ENCODE data around the gene ASGR2.

The ASGR2 gene

GRCh38 chr17:7064261-7064660 is 50.4 kb downstream of the ASGR2 start:
- H3K27me3 ChIP-seq (ENCODE audit: insufficient read depth, low read depth) = no peaks in the 10 kb centered on the region
- no peaks in the 10 kb centered on the region for H3K4me1 ChIP-seq (ENCODE audit: low read depth, poor library complexity, severe bottlenecking)
- TF ChIP-seq CTCF (conservative IDR thresholded peaks at IDR 0.05; ENCODE audit: low read depth, low read length) = no peak
- H2AFZ ChIP-seq (ENCODE audit: low read depth) = no peak overlapping the region
- H3K4me3 ChIP-seq (IDR thresholded peaks at IDR 0.05; ENCODE audit: insufficient read depth, low read depth, low read length) = no peak overlapping the region
- H3K36me3 ChIP-seq (ENCODE audit: insufficient read depth) = no peaks in the 10 kb centered on the region
- H3K9ac ChIP-seq = no peak overlapping the region
- H3K27ac ChIP-seq = no peak overlapping the region
- H3K4me2 ChIP-seq = no peak overlapping the region
- H3K79me2 ChIP-seq (ENCODE audit: insufficient read depth, low read depth) = no peaks in the 10 kb centered on the region
- H4K20me1 ChIP-seq (ENCODE audit: insufficient read depth) = no peaks in the 10 kb centered on the region

GRCh38 chr17:7063518-7064094 is 51.0 kb downstream of the ASGR2 start:
- no peak overlapping the region for H3K4me3 ChIP-seq (IDR thresholded peaks at IDR 0.05; ENCODE audit: insufficient read depth, low read depth, low read length)
- H3K4me2 ChIP-seq = no peak overlapping the region
- H2AFZ ChIP-seq (ENCODE audit: low read depth) = no peak overlapping the region
- no peaks in the 10 kb centered on the region for H3K36me3 ChIP-seq (ENCODE audit: insufficient read depth)
- H3K4me1 ChIP-seq (ENCODE audit: low read depth, poor library complexity, severe bottlenecking) = no peaks in the 10 kb centered on the region
- H3K79me2 ChIP-seq (ENCODE audit: insufficient read depth, low read depth) = no peaks in the 10 kb centered on the region
- TF ChIP-seq CTCF (conservative IDR thresholded peaks at IDR 0.05; ENCODE audit: low read depth, low read length) = no peak
- H3K9ac ChIP-seq = no peak overlapping the region
- no peak overlapping the region for H3K27ac ChIP-seq
- no peaks in the 10 kb centered on the region for H3K27me3 ChIP-seq (ENCODE audit: insufficient read depth, low read depth)
- H4K20me1 ChIP-seq (ENCODE audit: insufficient read depth) = no peaks in the 10 kb centered on the region

GRCh38 chr17:7060165-7060891 is 54.3 kb downstream of the ASGR2 start:
- no peak overlapping the region for H3K27ac ChIP-seq
- no peaks in the 10 kb centered on the region for H4K20me1 ChIP-seq (ENCODE audit: insufficient read depth)
- H2AFZ ChIP-seq (ENCODE audit: low read depth) = no peak overlapping the region
- H3K4me2 ChIP-seq = no peak overlapping the region
- H3K4me3 ChIP-seq (IDR thresholded peaks at IDR 0.05; ENCODE audit: insufficient read depth, low read depth, low read length) = no peak overlapping the region
- no peaks in the 10 kb centered on the region for H3K79me2 ChIP-seq (ENCODE audit: insufficient read depth, low read depth)
- no peaks in the 10 kb centered on the region for H3K27me3 ChIP-seq (ENCODE audit: insufficient read depth, low read depth)
- no peaks in the 10 kb centered on the region for H3K36me3 ChIP-seq (ENCODE audit: insufficient read depth)
- no peak overlapping the region for H3K9ac ChIP-seq
- H3K4me1 ChIP-seq (ENCODE audit: low read depth, poor library complexity, severe bottlenecking) = no peaks in the 10 kb centered on the region
- TF ChIP-seq CTCF (conservative IDR thresholded peaks at IDR 0.05; ENCODE audit: low read depth, low read length) = no peak

GRCh38 chr17:7058831-7059447 is 55.7 kb downstream of the ASGR2 start:
- Histone ChIP-seq H3K4me3 (IDR thresholded peaks at IDR 0.05; ENCODE audit: insufficient read depth, low read depth, low read length) (no peak overlapping the region), H3K4me1 (ENCODE audit: low read depth, poor library complexity, severe bottlenecking) (no peaks in the 10 kb centered on the region), H4K20me1 (ENCODE audit: insufficient read depth) (no peaks in the 10 kb centered on the region), H3K27me3 (ENCODE audit: insufficient read depth, low read depth) (no peaks in the 10 kb centered on the region), H3K9ac (no peak overlapping the region), H2AFZ (ENCODE audit: low read depth) (no peak overlapping the region), H3K27ac (no peak overlapping the region), H3K4me2 (no peak overlapping the region), H3K79me2 (ENCODE audit: insufficient read depth, low read depth) (no peaks in the 10 kb centered on the region), H3K36me3 (ENCODE audit: insufficient read depth) (no peaks in the 10 kb centered on the region)
- no peak for TF ChIP-seq CTCF (conservative IDR thresholded peaks at IDR 0.05; ENCODE audit: low read depth, low read length)

Data from KMS-11 (cell line).